ENCODE measurements around the gene CAMK2G. TPM values are rescaled to one million over a fixed set of nuclear protein-coding genes. Genes with fewer than 3 reads are reported as not detected.

Gene CAMK2G
- total RNA-seq, 3 donors from 2014 or later (not counting 1 experiment from before 2014, with no cell fraction given) = 53.6 to 73.8 (median 62.3) TPM

DNA sequence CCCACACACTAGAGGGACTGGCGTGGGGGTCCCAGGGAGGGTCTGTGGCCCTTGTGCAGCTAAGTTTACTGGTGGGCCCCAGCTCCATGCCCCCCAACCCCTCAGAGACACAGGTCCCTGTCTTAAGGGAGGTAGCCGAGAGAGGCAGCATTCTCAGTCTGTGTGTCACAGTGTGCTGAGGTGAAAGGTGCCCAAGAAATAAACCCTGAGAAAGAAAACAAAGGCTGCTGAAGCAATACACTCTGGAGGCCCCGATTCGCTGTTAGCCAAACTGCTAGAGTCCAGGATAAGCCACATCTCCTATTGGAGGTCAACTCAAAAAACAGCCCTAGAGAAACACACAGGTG is 34.3 kb downstream of the CAMK2G start:
- Histone ChIP-seq H3K27ac (ENCODE audit: low read length) (no peak overlapping the region), H3K4me1 (ENCODE audit: control insufficient read depth, insufficient read depth, low read length) (no peaks in the 10 kb centered on the region), H3K4me3 (ENCODE audit: low read length) (no peak overlapping the region), H3K9me3 (ENCODE audit: control insufficient read depth, insufficient read depth, low read length) (no peaks in the 10 kb centered on the region), H3K27me3 (ENCODE audit: control insufficient read depth, insufficient read depth, low read length) (no peaks in the 10 kb centered on the region), H3K36me3 (ENCODE audit: control insufficient read depth, insufficient read depth, low read length) (peaks cover 70% of the 10 kb centered on the region)
- Mint-ChIP-seq H3K9me3 (no peaks in the 10 kb centered on the region), H3K4me1 (peaks cover 0 to 1% of the 10 kb centered on the region in 2 donors), H3K36me3 (no peaks in the 10 kb centered on the region), H3K4me3 (no peak overlapping the region), H3K27me3 (ENCODE audit: low read depth in 2 of 2) (no peaks in the 10 kb centered on the region), H3K27ac (no peak overlapping the region)
- DNase-seq (no peak), ATAC-seq (no peak)
- TF ChIP-seq, protein P1, sequence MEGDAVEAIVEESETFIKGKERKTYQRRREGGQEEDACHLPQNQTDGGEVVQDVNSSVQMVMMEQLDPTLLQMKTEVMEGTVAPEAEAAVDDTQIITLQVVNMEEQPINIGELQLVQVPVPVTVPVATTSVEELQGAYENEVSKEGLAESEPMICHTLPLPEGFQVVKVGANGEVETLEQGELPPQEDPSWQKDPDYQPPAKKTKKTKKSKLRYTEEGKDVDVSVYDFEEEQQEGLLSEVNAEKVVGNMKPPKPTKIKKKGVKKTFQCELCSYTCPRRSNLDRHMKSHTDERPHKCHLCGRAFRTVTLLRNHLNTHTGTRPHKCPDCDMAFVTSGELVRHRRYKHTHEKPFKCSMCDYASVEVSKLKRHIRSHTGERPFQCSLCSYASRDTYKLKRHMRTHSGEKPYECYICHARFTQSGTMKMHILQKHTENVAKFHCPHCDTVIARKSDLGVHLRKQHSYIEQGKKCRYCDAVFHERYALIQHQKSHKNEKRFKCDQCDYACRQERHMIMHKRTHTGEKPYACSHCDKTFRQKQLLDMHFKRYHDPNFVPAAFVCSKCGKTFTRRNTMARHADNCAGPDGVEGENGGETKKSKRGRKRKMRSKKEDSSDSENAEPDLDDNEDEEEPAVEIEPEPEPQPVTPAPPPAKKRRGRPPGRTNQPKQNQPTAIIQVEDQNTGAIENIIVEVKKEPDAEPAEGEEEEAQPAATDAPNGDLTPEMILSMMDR (IDR thresholded peaks at IDR 0.05) = no peak
- WGBS (ENCODE audit: insufficient coverage) = 95% methylated on average over 4 of the region's 4 CpGs
- intact Hi-C loops (cut with micrococcal nuclease) = no loop called here

DNA sequence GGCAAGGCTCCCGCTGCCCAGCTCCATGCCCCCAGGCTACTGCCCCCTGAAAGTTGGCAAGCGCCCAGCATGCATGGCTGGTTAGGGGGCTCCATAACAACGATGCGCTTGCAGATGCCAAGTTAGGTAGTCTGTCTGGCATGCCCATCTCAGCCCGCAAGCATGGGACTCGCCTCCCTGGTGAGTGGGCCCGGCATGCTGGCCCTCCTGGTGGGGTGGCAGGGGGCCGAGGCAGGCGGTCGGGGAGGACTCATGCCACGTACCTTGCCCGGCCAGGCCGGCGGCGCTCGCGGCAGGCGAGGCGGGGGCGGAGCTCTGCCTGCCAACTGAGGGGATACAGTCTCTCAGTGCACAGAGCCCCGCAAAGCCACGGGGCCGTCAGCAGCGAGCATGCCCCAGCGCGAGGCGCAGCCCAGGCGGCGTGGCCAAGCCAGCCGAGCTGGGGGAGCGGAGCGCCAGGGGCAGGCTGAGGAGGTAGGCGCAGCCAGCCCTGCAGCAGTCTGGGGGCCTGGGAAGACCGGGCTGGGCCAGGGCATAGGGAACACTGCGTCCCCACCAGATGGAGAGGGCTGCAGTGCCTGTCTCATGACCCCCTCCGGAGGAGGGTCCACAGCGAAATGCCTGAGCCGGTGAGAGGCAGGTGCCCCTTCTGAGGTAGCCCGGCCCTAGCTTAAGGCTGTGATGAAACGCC is 34.9 kb downstream of the CAMK2G start:
- H3K36me3 Mint-ChIP-seq = no peaks in the 10 kb centered on the region

DNA sequence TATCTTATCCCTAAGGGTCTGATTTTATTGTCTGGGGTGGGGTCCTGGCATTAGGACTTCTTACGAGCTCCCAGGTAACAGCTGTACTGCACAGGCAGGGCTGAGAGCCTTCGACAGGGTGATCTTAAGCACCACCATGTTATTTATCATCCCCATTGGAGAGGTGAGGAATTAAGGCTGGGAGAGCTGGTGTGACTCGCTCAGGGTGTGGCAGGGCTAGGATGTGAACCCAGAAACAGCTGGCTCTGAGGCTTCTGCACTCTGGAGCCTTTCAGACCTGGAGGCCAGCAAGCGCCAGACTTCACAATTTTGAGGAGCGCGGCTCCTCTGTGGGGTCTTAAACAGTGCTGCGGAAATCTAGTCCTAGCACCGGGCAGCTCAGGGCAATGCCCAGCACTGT is 35.5 kb downstream of the CAMK2G start:
- Histone ChIP-seq H3K27me3 (ENCODE audit: control insufficient read depth, insufficient read depth, low read length) (no peaks in the 10 kb centered on the region), H3K9me3 (ENCODE audit: control insufficient read depth, insufficient read depth, low read length) (no peaks in the 10 kb centered on the region), H3K4me3 (ENCODE audit: low read length) (no peak overlapping the region), H3K36me3 (ENCODE audit: control insufficient read depth, insufficient read depth, low read length) (peaks cover 69% of the 10 kb centered on the region), H3K27ac (ENCODE audit: low read length) (no peak overlapping the region), H3K4me1 (ENCODE audit: control insufficient read depth, insufficient read depth, low read length) (no peaks in the 10 kb centered on the region)
- WGBS (ENCODE audit: insufficient coverage) = 99% methylated on average over 8 of the region's 8 CpGs
- Mint-ChIP-seq H3K27me3 (ENCODE audit: low read depth in 2 of 2) (no peaks in the 10 kb centered on the region), H3K9me3 (no peaks in the 10 kb centered on the region), H3K4me1 (peaks cover 0 to 5% of the 10 kb centered on the region in 2 donors), H3K36me3 (no peaks in the 10 kb centered on the region), H3K4me3 (no peak overlapping the region), H3K27ac (no peak overlapping the region)
- TF ChIP-seq, protein P1 (IDR thresholded peaks at IDR 0.05) = no peak
- intact Hi-C loops (cut with micrococcal nuclease) = no loop called here
- ATAC-seq (no peak), DNase-seq (no peak)

More for the DNA sequence above, 34.9 kb downstream of the CAMK2G start:
- H3K4me1 ChIP-seq (ENCODE audit: control insufficient read depth, insufficient read depth, low read length) = no peaks in the 10 kb centered on the region
- 98% methylated on average over 40 of the region's 40 CpGs for WGBS (ENCODE audit: insufficient coverage)
- H3K36me3 ChIP-seq (ENCODE audit: control insufficient read depth, insufficient read depth, low read length) = peaks cover 69% of the 10 kb centered on the region
- H3K27me3 Mint-ChIP-seq (ENCODE audit: low read depth in 2 of 2) = no peaks in the 10 kb centered on the region
- H3K9me3 Mint-ChIP-seq = no peaks in the 10 kb centered on the region
- H3K4me3 Mint-ChIP-seq = no peak overlapping the region
- peaks cover 0 to 5% of the 10 kb centered on the region in 2 donors for H3K4me1 Mint-ChIP-seq
- H3K9me3 ChIP-seq (ENCODE audit: control insufficient read depth, insufficient read depth, low read length) = no peaks in the 10 kb centered on the region
- H3K27ac ChIP-seq (ENCODE audit: low read length) = no peak overlapping the region
- DNase-seq = no peak
- ATAC-seq = no peak
- TF ChIP-seq, protein P1 (IDR thresholded peaks at IDR 0.05) = no peak
- H3K4me3 ChIP-seq (ENCODE audit: low read length) = no peak overlapping the region
- no peak overlapping the region for H3K27ac Mint-ChIP-seq
- H3K27me3 ChIP-seq (ENCODE audit: control insufficient read depth, insufficient read depth, low read length) = no peaks in the 10 kb centered on the region
- intact Hi-C loops (cut with micrococcal nuclease) = no loop called here
